H1 (cell line): ENCODE results near the gene SLMAP. TPM values are rescaled to one million over a fixed set of nuclear protein-coding genes. Genes with fewer than 3 reads are reported as not detected.

Experiments
- FOSL1 ChIP-seq: IDR thresholded peaks from 2 replicates; pipeline ENCODE4 v1.6.1; 2011; ENCODE audit warnings: mild to moderate bottlenecking, low read depth, low read length, moderate library complexity; ENCODE audit not compliant: insufficient read depth
- NRF1 ChIP-seq: IDR thresholded peaks from 2 replicates; pipeline ENCODE4 v1.6.1; 2011; ENCODE audit warnings: mild to moderate bottlenecking, low read depth, low read length, improper control_type of control experiment
- POLR2AphosphoS5 ChIP-seq: IDR thresholded peaks from 2 replicates; pipeline ENCODE4 v1.6.1; 2011; ENCODE audit warnings: low read depth, low read length
- RAD21 ChIP-seq, 2 experiments: IDR thresholded peaks in 1 of 2; conservative IDR thresholded peaks in 1 of 2; 2 replicates each; pipeline ENCODE4 v1.6.1; 2011; ENCODE audit warnings: low read depth in 2 of 2, low read length in 2 of 2, improper control_type of control experiment in 1 of 2, inconsistent platforms in 1 of 2, mild to moderate bottlenecking in 1 of 2, moderate library complexity in 1 of 2
- SAP30 ChIP-seq: fragments of 300-600 bp; sonication (generic); IDR thresholded peaks from 2 replicates; pipeline ENCODE4 v1.7.1; 2012; ENCODE audit warnings: low read length, moderate library complexity, mild to moderate bottlenecking, inconsistent platforms; ENCODE audit not compliant: insufficient read depth, insufficient replicate concordance
- SP1 ChIP-seq: IDR thresholded peaks from 2 replicates; pipeline ENCODE4 v1.6.1; 2011; ENCODE audit warnings: low read depth, low read length
- polyA plus RNA-seq, 7 experiments: library from polyadenylated mRNA; depleted of rRNA in 3 of 7; stranded (reverse) in 5 of 7; unstranded in 2 of 7; fragments of >200 nt in 5 of 7; fragments of 200-250 nt in 2 of 7; gene quantifications; 1 replicate in 5 of 7; 2 replicates in 1 of 7; 4 replicates in 1 of 7; pipeline versions ENCODE4 v1.2.1 to v1.2.3, GENCODE V29; 2011 to 2013; ENCODE audit warnings: missing spikeins in 2 of 7, mixed read lengths in 2 of 7
- total RNA-seq: library from RNA; stranded (reverse); fragmentation: NEBNext Ultra II Directional; extraction: Animal tissue kit (Norgen Biotek cat#: 25700); gene quantifications from 2 replicates; pipeline ENCODE4 v1.2.1, GENCODE V29; 2021

Gene SLMAP
- total and polyA plus RNA-seq, 2 of the 8 experiments (the other 6 are each of a cell fraction or from before 2014, with no cell fraction given), result 13.6 to 70.4 TPM

GRCh38 chr3:57957824-57958223 is 201.7 kb downstream of the SLMAP start (continued):
- TF ChIP-seq SP1 (no peak), NRF1 (no peak), FOSL1 (no peak), POLR2AphosphoS5 (no peak), RAD21 (IDR thresholded peaks at IDR 0.05 in 1 of 2, conservative IDR thresholded peaks at IDR 0.05 in 1 of 2; ENCODE audit: low read depth in 2 of 2, low read length in 2 of 2) (no peak), SAP30 (no peak)
